Heart left ventricle (tissue), 16 donors: ENCODE results near the gene SGTA. TPM values are rescaled to one million over a fixed set of nuclear protein-coding genes. Genes with fewer than 3 reads are reported as not detected.
A peak's percentile ranks its signal among the peaks of the same experiment; 100 is the strongest.
"Not testable (repeated sequence)": the region's sequence is repeated elsewhere in the genome, so short reads cannot be mapped to it uniquely, and the experiment has no call there.

Source experiments
- ATAC-seq, 4 donors: fragments of 200-7000 bp; cut with Tn5 transposase; one replicate each; pipeline ENCODE4 v1.9.1; 2020 to 2022; ENCODE audit warnings: moderate library complexity in 4 of 4, mild to moderate bottlenecking in 3 of 4, moderate number of reproducible peaks in 1 of 4
- DNase-seq, 5 donors: peaks; one replicate each; pipeline ENCODE4 v3.0.0-alpha.2; 2020
- H3K27ac ChIP-seq, 12 donors: fragments of 200-600 bp; sonication (generic) in 4 of 12; one replicate each; pipeline versions ENCODE4 v1.5.0 to v1.8.0; 2016 to 2022; ENCODE audit warnings: mild to moderate bottlenecking in 2 of 12
- H3K27me3 ChIP-seq, 9 donors: fragments of 200-600 bp; sonication (generic) in 2 of 9; one replicate each; pipeline versions ENCODE4 v1.5.1 to v1.8.0; 2016 to 2022; ENCODE audit warnings: mild to moderate bottlenecking in 3 of 9
- H3K36me3 ChIP-seq, 9 donors: fragments of 200-600 bp; sonication (generic) in 2 of 9; one replicate each; pipeline versions ENCODE4 v1.5.0 to v1.8.0; 2018 to 2022; ENCODE audit warnings: mild to moderate bottlenecking in 2 of 9
- H3K4me1 ChIP-seq, 12 donors: fragments of 200-600 bp; sonication (generic) in 4 of 12; one replicate each; pipeline versions ENCODE4 v1.5.0 to v1.8.0; 2016 to 2022; ENCODE audit warnings: mild to moderate bottlenecking in 3 of 12
- H3K4me3 ChIP-seq, 12 donors: fragments of 200-600 bp; sonication (generic) in 4 of 12; one replicate each; pipeline versions ENCODE4 v1.5.0 to v1.8.0; 2017 to 2022; ENCODE audit warnings: mild to moderate bottlenecking in 9 of 12, moderate library complexity in 4 of 12
- H3K9me3 ChIP-seq, 12 donors: fragments of 200-600 bp; sonication (generic) in 4 of 12; one replicate each; pipeline versions ENCODE4 v1.5.0 to v1.8.0; 2016 to 2022; ENCODE audit warnings: mild to moderate bottlenecking in 1 of 12
- POLR2A ChIP-seq, 2 donors: fragments of 450-650 bp; IDR thresholded peaks; one replicate each; pipeline ENCODE4 v1.6.1; 2017; ENCODE audit warnings: antibody characterized with exemption in 2 of 2, mild to moderate bottlenecking in 2 of 2, moderate library complexity in 2 of 2
- WGBS, 4 donors: extraction: QIAGEN DNeasy Blood & Tissue Kit in 2 of 4; methylation state at CpG; one replicate each; pipeline versions ENCODE4 v1.1.5 to v1.1.7; 2013 to 2018; 5-methylcytosine and 5-hydroxymethylcytosine counted together
- intact Hi-C, 10 donors: fragments of 100-400 bp; cut with DNase I; formaldehyde crosslinking; loops; one replicate each; pipeline versions ENCODE4 v1.11.1 to v1.14.2; 2022
- polyA plus RNA-seq, 2 donors: library from polyadenylated mRNA; stranded (reverse); fragments of 200-250 nt; gene quantifications; one replicate each; pipeline ENCODE4 v1.2.3, GENCODE V29; 2013
- total RNA-seq, 9 donors: library from RNA; depleted of rRNA in 2 of 9; stranded (reverse); fragments of >200 nt in 2 of 9; fragmentation: NEBNext Ultra II Directional in 3 of 9; extraction: Animal tissue kit (Norgen Biotek cat#: 25700) in 3 of 9; gene quantifications; one replicate each; pipeline versions ENCODE4 v1.1.0 to v1.2.4, GENCODE V29; 2016 to 2023
- TF ChIP-seq, protein P1 (sequence below), 12 donors: fragments of 200-600 bp; sonication (generic) in 4 of 12; IDR thresholded peaks; one replicate each; pipeline versions ENCODE4 v1.5.0 to v1.8.0; 2018 to 2022; ENCODE audit warnings: antibody characterized with exemption in 12 of 12, mild to moderate bottlenecking in 5 of 12
- donor health status: ischemic (EF 13 %, LVEDD 7.1; RV severe dilation, severe dysfunction).
- donor health status: healthy with polysubstance abuse.
- donor health status: DM: no; HTN: yes; CAD: no.
- donor health status: DM: no; HTN: no; CAD: no.
- donor health status: ischemic (EF 25% LVEDD 6.9; RV normal size, moderate dysfunction).
- donor health status: ischemic (EF 25% LVEDD 5.7; RV mildly dilated, moderate dysfunction).
- donor health status: healthy.
- donor health status: DM: yes; HTN: yes; CAD: no.
- donor health status: ischemic (EF 35%, LVEDD 5.7; RV mildly dilated, moderate dysfunction).
- donor health status: nonischemic (EF 11% LVEDD 7.7; RV severe dilation, severe dysfunction).
- donor health status: DM: yes; HTN: yes; CAD: no.
- donor health status: PGD.
- donor health status: ischemic (EF 29% LVEDD 5.4; RV normal size, mild dysfunction).
- donor health status: nonischemic (EF 23%, LVEDD 6.1; RV moderate dilation, normal function).

SGTA gene
- total and polyA plus RNA-seq, 11 donors, result 47.4 to 125 (median 65.6) TPM

DNA sequence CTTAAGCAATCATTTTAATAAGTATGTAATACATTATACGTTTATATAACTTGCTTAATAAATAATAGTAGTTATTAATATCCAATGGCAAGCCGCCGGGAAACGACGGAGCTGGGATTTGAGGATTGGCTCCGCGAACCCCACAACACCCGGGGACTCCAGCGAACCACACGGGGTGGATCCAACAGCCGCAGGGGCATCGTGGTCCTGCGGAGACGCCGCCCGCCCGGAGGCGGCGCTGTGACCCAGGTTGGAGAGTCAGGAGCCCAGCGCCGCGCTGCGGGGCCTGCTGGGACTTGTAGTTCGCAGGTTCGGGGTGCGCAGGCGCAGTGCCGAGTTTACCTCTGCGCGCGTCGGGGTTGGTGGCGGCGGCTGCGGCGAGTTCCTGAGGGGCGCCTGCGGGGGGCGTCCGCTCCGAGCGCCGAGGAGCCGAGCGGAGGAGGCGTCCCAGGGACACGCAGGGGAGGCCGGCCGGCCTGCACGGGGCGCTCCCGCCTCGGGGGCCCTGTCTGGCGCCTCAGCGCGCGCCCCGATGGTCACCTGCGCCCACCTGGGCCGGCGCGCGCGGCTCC is 36.6 kb upstream of the SGTA start, which contains the start of gene ZNF554:
Gene ZNF554, plus strand, starts transcription at position 329 of the 572 bp plus-strand sequence. Its CDS starts 204 bp downstream, at position 533.
- 0 to 2% (median 0%) methylated on average over 25 to 64 of the region's 64 CpGs for WGBS, 4 donors
- Histone ChIP-seq H3K27ac (peak within 1 kb of the TSS in 11 of 12 donors; percentile 17 to 84 (median 61)), H3K4me3 (peak within 1 kb of the TSS; percentile 59 to 97 (median 84)), H3K27me3 (no peaks in the 10 kb centered on the region), H3K36me3 (peaks cover 0 to 9% (median 0%) of the 10 kb centered on the region in 9 donors), H3K4me1 (peaks cover 0 to 11% (median 5%) of the 10 kb centered on the region in 12 donors), H3K9me3 (no peaks in the 10 kb centered on the region)
- TF ChIP-seq POLR2A (IDR thresholded peaks at IDR 0.05), result peak in 1 of 2 donors; percentile 73
- TF ChIP-seq, protein P1, sequence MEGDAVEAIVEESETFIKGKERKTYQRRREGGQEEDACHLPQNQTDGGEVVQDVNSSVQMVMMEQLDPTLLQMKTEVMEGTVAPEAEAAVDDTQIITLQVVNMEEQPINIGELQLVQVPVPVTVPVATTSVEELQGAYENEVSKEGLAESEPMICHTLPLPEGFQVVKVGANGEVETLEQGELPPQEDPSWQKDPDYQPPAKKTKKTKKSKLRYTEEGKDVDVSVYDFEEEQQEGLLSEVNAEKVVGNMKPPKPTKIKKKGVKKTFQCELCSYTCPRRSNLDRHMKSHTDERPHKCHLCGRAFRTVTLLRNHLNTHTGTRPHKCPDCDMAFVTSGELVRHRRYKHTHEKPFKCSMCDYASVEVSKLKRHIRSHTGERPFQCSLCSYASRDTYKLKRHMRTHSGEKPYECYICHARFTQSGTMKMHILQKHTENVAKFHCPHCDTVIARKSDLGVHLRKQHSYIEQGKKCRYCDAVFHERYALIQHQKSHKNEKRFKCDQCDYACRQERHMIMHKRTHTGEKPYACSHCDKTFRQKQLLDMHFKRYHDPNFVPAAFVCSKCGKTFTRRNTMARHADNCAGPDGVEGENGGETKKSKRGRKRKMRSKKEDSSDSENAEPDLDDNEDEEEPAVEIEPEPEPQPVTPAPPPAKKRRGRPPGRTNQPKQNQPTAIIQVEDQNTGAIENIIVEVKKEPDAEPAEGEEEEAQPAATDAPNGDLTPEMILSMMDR (IDR thresholded peaks at IDR 0.05), result peak; percentile 90 to 99 (median 97)
- DNase-seq (peak; percentile 96 to 100 (median 98)), ATAC-seq (peak; percentile 87 to 98 (median 96))
- intact Hi-C loops, result loop anchor here in 2 of 10 donors (1.0 to 5.0 kb wide), 2 partner anchors 34 to 53 kb away; partner anchors contain the start of gene THOP1 (in 2 of the 2)

DNA sequence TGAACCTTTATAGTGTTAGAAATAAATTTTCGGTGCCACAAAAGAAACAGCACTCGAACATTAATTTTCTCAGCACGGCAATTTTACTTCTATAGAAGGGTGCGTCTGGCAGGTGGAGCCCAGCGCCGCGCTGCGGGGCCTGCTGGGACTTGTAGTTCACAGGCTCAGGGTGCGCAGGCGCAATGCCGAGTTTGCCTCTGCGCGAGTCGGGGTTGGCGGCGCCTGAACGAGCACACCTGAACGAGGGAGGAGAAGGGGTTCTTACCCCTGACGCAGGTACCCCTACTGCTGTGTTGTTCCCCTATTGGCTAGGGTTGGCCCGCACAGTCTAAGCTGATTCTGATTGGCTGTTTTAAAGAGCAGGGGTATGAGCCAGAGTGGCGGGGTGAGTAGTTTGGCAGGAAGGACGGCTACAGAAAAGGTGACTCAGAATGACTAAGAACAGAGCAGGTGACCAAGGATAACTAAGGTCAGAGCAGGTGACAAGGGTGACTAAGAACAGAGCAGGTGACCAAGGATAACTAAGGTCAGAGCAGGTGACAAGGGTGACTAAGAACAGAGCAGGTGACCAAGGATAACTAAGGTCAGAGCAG is 34.3 kb upstream of the SGTA start:
- H3K27me3 ChIP-seq, DNase-seq, H3K9me3 ChIP-seq, ATAC-seq, intact Hi-C loops, H3K27ac ChIP-seq, H3K4me3 ChIP-seq: not testable (repeated sequence)
- H3K36me3 ChIP-seq, result peaks cover 0 to 21% (median 0%) of the 10 kb centered on the region in 9 donors
- H3K4me1 ChIP-seq, result peaks cover 0 to 17% (median 6%) of the 10 kb centered on the region in 12 donors
- 70 to 83% (median 76%) methylated on average over 22 of the region's 22 CpGs for WGBS, 4 donors

DNA sequence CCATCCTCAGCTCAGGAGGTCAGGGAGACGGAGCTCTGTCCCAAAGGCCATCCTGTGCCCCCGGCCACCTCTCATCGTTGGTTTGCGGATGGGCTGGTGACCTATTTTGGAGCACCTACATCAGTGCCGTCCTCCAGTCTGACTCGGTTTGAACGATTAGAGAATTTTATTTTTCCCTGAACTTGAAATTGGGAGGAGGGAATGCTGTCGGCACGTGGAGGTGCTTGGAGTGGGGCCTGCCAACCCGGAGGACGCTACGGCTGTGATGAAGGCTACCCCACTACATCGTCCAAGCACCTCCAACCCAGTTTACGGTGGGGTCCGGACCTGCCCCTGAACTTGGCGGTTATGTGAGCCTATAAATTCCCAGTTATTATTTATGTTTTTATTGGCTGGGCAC is 33.6 kb upstream of the SGTA start:
- ATAC-seq (no peak), DNase-seq (no peak)
- Histone ChIP-seq H3K9me3 (no peaks in the 10 kb centered on the region), H3K4me3 (no peak overlapping the region), H3K4me1 (peaks cover 0 to 17% (median 6%) of the 10 kb centered on the region in 12 donors), H3K36me3 (peaks cover 0 to 27% (median 0%) of the 10 kb centered on the region in 9 donors), H3K27ac (no peak overlapping the region), H3K27me3 (no peaks in the 10 kb centered on the region)
- intact Hi-C loops, result no loop called here
- WGBS, 4 donors, result 88 to 92% (median 89%) methylated on average over 14 to 16 of the region's 16 CpGs
- TF ChIP-seq, protein P1 (IDR thresholded peaks at IDR 0.05), result no peak
- no peak for TF ChIP-seq POLR2A (IDR thresholded peaks at IDR 0.05)

DNA sequence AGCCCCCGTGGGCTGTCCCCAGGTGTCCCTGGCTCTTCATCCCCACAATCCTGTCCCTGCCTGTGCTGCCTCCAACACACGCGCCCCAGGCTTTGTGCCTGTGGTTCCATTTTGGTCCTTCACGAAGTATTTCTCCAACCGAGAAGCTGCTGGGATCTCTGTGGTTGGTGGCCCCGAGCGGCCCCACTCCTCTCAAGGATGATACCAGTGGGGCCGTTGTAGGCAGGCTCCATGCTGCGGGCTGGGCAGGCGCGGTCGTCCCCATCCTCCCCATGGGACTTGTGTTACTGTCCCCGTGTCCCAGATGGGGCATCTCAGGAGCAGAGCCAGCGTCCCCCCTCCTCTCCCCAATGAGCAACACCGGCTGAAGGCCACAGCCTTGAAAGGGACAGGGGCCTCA is 32.9 kb upstream of the SGTA start:
- intact Hi-C loops, result no loop called here
- DNase-seq (no peak), ATAC-seq (no peak)

More for the DNA sequence above, 32.9 kb upstream of the SGTA start:
- Histone ChIP-seq H3K27ac (no peak overlapping the region), H3K36me3 (peaks cover 0 to 30% (median under 1%) of the 10 kb centered on the region in 9 donors), H3K4me1 (peaks cover 0 to 17% (median 6%) of the 10 kb centered on the region in 12 donors), H3K9me3 (no peaks in the 10 kb centered on the region), H3K27me3 (no peaks in the 10 kb centered on the region), H3K4me3 (no peak overlapping the region)
- TF ChIP-seq, protein P1 (IDR thresholded peaks at IDR 0.05), result no peak
- no peak for TF ChIP-seq POLR2A (IDR thresholded peaks at IDR 0.05)
- 86 to 95% (median 89%) methylated on average over 12 to 15 of the region's 15 CpGs for WGBS, 4 donors
